ENCODE measurements around the gene PAWR. TPM values are rescaled to one million over a fixed set of nuclear protein-coding genes. Genes with fewer than 3 reads are reported as not detected.

The PAWR gene
- total and polyA plus RNA-seq, 5 donors from 2014 or later, result 0.20 to 5.8 (median 1.3) TPM

DNA sequence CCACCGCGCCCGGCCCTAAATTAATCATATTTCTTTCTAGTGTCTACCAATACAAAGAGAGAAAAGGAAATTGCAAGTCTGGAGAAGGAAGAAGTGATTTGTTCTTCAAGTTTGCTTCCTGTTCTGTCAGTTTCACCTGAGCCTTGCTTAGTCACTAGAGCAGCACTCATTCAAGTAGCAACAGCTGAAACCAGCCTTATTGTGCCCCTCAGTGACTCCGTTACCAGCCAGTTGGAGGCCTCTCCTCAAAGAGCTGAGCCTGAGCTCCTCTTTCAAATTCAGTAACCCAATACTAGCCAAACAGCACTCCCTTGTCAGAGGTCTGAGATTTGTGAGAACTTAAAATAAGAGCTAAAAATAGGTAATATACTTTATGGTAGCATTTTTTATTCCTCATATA, 17.4 kb downstream of the PAWR start:
- ATAC-seq (ENCODE audit: low read depth in 2 of 2), result no peak
- H3K36me3 Mint-ChIP-seq, result no peaks in the 10 kb centered on the region
- peaks cover 0 to 7% (median 4%) of the 10 kb centered on the region in 7 donors for H3K9me3 Mint-ChIP-seq
- H3K4me3 Mint-ChIP-seq, result no peak overlapping the region
- no peaks in the 10 kb centered on the region for H3K36me3 ChIP-seq (ENCODE audit: control insufficient read depth, insufficient read depth, low read length)
- no peak overlapping the region for H3K27ac Mint-ChIP-seq
- H3K4me1 ChIP-seq (ENCODE audit: control insufficient read depth, insufficient read depth, low read length, poor library complexity, severe bottlenecking), result no peaks in the 10 kb centered on the region
- H3K27me3 ChIP-seq (ENCODE audit: control insufficient read depth, insufficient read depth, low read length), result no peaks in the 10 kb centered on the region
- peaks cover 13% of the 10 kb centered on the region for H3K27me3 Mint-ChIP-seq
- H3K9me3 ChIP-seq (ENCODE audit: control insufficient read depth in 2 of 2, low read length in 2 of 2), result no peaks in the 10 kb centered on the region
- DNase-seq, result no peak
- H3K27ac ChIP-seq (ENCODE audit: insufficient read depth, low read length, poor library complexity, severe bottlenecking), result no peak overlapping the region
- no peaks in the 10 kb centered on the region for H3K4me1 Mint-ChIP-seq
- no peak overlapping the region for H3K4me3 ChIP-seq (ENCODE audit: low read depth, low read length)

DNA sequence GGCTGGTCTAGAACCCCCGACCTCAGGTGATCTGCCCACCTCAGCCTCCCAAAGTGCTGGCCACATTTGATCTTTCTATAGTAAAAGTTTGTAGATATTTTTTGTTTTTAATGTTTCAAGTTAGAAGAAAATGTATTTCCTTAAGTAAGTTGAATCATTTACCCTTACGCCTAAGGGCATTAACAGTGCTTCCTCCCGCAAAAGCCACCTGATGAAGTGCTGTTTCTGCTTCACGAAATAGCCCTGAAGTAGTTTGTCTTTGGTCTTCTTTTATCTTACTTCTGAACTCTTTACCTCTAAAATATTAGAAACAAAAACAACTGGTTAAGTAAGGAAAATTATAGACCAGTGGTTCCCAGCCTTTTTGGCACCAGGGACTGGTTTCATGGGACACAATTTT, 22.7 kb downstream of the PAWR start:
- no peak overlapping the region for H3K27ac Mint-ChIP-seq
- Histone ChIP-seq H3K27ac (ENCODE audit: insufficient read depth, low read length, poor library complexity, severe bottlenecking) (no peak overlapping the region), H3K4me3 (ENCODE audit: low read depth, low read length) (no peak overlapping the region), H3K36me3 (ENCODE audit: control insufficient read depth, insufficient read depth, low read length) (no peaks in the 10 kb centered on the region), H3K4me1 (ENCODE audit: control insufficient read depth, insufficient read depth, low read length, poor library complexity, severe bottlenecking) (no peaks in the 10 kb centered on the region), H3K27me3 (ENCODE audit: control insufficient read depth, insufficient read depth, low read length) (no peaks in the 10 kb centered on the region), H3K9me3 (ENCODE audit: control insufficient read depth in 2 of 2, low read length in 2 of 2) (no peaks in the 10 kb centered on the region)
- no peaks in the 10 kb centered on the region for H3K4me1 Mint-ChIP-seq
- no peaks in the 10 kb centered on the region for H3K36me3 Mint-ChIP-seq
- DNase-seq (no peak), ATAC-seq (ENCODE audit: low read depth in 2 of 2) (no peak)
- no peak overlapping the region for H3K4me3 Mint-ChIP-seq
- H3K27me3 Mint-ChIP-seq, result peaks cover 4% of the 10 kb centered on the region
- H3K9me3 Mint-ChIP-seq, result peaks cover 0 to 6% (median 3%) of the 10 kb centered on the region in 7 donors

DNA sequence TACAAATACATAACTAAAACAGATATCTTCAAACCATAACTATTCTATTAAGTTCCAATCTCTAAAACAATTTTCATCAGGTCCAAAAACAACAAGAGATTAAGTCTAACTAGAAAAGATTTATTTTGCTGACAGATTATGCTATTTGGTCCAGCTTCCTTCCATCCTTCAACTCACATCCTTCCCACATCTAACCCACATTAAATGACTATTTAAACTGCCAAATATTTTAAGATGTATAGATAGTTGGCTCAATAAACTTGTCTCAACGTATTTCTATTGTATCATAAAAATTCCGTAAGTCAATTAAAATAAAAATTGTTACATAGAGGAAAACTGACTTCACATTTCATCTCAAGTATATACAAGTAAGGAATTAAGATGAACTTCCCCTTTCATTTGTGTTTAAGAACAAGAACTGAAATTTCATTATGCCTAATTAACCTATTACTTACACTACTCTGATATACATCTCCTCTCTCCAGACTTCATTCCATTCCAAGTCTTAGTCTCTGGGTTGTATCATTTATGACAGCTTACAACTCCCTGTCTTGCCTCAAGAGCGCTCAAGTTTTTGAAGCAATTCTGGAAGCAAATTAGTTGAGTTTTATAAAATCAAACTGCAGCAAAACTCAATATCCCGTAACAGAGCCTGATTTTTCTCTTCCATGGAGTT, 25.4 kb downstream of the PAWR start:
- Mint-ChIP-seq H3K27me3 (peaks cover 4% of the 10 kb centered on the region), H3K4me1 (no peaks in the 10 kb centered on the region)
- no peaks in the 10 kb centered on the region for H3K9me3 ChIP-seq (ENCODE audit: control insufficient read depth in 2 of 2, low read length in 2 of 2)

DNA sequence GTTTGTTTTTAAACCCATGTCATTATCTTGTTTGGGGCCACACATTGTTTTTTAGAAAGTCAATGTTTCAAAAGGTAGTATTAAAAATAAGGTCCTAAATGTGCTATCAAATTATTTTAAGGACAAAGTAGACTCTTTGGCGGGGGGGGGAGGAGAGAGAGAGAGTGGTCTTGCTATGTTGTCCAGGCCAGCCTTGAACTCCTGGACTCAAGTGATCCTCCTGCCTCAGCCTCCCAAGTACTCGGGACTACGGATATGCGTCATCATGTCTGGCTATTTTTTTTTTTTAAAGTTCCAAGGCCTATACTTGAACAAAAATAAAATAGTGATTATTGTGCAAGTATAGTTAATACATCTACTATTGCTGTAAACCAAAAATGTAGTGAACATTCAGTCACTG, 26.2 kb downstream of the PAWR start:
- Mint-ChIP-seq H3K9me3 (no peaks in the 10 kb centered on the region), H3K27ac (no peak overlapping the region), H3K4me1 (no peaks in the 10 kb centered on the region), H3K27me3 (peaks cover 4% of the 10 kb centered on the region), H3K4me3 (no peak overlapping the region), H3K36me3 (no peaks in the 10 kb centered on the region)
- Histone ChIP-seq H3K4me1 (ENCODE audit: control insufficient read depth, insufficient read depth, low read length, poor library complexity, severe bottlenecking) (no peaks in the 10 kb centered on the region), H3K9me3 (ENCODE audit: control insufficient read depth in 2 of 2, low read length in 2 of 2) (no peaks in the 10 kb centered on the region), H3K36me3 (ENCODE audit: control insufficient read depth, insufficient read depth, low read length) (no peaks in the 10 kb centered on the region), H3K4me3 (ENCODE audit: low read depth, low read length) (no peak overlapping the region), H3K27me3 (ENCODE audit: control insufficient read depth, insufficient read depth, low read length) (no peaks in the 10 kb centered on the region), H3K27ac (ENCODE audit: insufficient read depth, low read length, poor library complexity, severe bottlenecking) (no peak overlapping the region)
- ATAC-seq (ENCODE audit: low read depth in 2 of 2) (no peak), DNase-seq (no peak)

More for the DNA sequence above, 25.4 kb downstream of the PAWR start:
- H3K9me3 Mint-ChIP-seq, result no peaks in the 10 kb centered on the region
- no peak for DNase-seq
- no peaks in the 10 kb centered on the region for H3K36me3 ChIP-seq (ENCODE audit: control insufficient read depth, insufficient read depth, low read length)
- no peaks in the 10 kb centered on the region for H3K36me3 Mint-ChIP-seq
- H3K4me1 ChIP-seq (ENCODE audit: control insufficient read depth, insufficient read depth, low read length, poor library complexity, severe bottlenecking), result no peaks in the 10 kb centered on the region
- ATAC-seq (ENCODE audit: low read depth in 2 of 2), result no peak
- H3K4me3 ChIP-seq (ENCODE audit: low read depth, low read length), result no peak overlapping the region
- no peak overlapping the region for H3K4me3 Mint-ChIP-seq
- H3K27ac ChIP-seq (ENCODE audit: insufficient read depth, low read length, poor library complexity, severe bottlenecking), result no peak overlapping the region
- H3K27me3 ChIP-seq (ENCODE audit: control insufficient read depth, insufficient read depth, low read length), result no peaks in the 10 kb centered on the region
- no peak overlapping the region for H3K27ac Mint-ChIP-seq

DNA sequence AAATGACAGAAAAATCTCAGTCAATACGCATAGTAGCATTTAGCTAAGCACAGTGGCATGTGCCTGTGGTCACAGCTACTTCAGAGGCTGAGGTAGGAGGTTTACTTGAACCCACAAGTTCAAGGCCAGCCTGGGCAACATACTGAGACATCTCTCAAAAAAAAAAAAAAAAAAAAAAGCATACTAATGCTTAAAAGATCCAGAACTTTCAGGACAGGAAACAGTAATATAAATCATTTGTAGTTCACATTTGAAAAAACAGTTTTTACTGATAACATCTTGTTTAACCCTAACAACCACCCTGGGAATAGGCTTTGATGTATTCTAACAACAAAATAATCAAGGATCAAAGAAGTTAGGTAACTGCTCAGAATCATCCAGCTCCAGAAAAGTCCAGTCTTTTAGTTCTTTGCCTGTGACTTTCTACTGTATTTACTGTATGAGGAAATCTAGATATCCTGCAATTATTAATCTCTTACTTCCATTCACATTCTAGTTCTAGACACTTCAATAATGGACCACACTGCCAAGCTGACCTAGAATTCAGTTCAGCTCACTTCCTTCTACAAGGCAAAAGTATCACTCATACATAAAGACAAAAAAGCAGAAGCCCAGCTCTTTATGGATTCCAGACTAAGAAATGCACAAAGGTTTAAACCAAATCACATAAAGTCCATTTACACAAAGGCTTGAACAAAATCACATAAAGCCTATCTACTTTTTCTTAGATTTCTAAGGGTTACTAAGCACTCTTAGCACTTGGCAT, 28.5 kb downstream of the PAWR start:
- Histone ChIP-seq H3K9me3 (ENCODE audit: control insufficient read depth in 2 of 2, low read length in 2 of 2) (no peaks in the 10 kb centered on the region), H3K4me3 (ENCODE audit: low read depth, low read length) (no peak overlapping the region), H3K4me1 (ENCODE audit: control insufficient read depth, insufficient read depth, low read length, poor library complexity, severe bottlenecking) (no peaks in the 10 kb centered on the region), H3K36me3 (ENCODE audit: control insufficient read depth, insufficient read depth, low read length) (no peaks in the 10 kb centered on the region), H3K27me3 (ENCODE audit: control insufficient read depth, insufficient read depth, low read length) (no peaks in the 10 kb centered on the region), H3K27ac (ENCODE audit: insufficient read depth, low read length, poor library complexity, severe bottlenecking) (no peak overlapping the region)
- Mint-ChIP-seq H3K36me3 (no peaks in the 10 kb centered on the region), H3K27ac (no peak overlapping the region), H3K27me3 (no peaks in the 10 kb centered on the region), H3K4me3 (no peak overlapping the region), H3K4me1 (no peaks in the 10 kb centered on the region), H3K9me3 (peaks cover 0 to 2% (median 0%) of the 10 kb centered on the region in 7 donors)
- ATAC-seq (ENCODE audit: low read depth in 2 of 2) (no peak), DNase-seq (no peak)

DNA sequence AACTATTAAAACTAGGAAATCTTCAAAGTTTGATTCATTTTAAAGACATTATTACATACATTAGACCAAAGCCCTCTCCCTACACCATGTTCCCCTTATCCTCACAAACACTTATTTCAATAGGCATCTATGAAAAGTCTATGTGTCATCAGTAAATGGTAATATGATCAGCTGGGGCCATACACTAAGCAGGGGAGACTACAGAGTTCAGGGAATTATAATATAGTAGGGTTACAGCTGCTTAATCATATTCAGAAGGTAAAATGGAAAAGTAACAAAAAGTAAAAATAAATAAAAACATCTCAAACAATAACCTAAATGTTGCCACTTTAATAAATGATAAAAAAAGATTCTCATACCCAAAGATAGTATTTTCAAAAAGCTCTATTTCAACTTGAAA, 29.1 kb downstream of the PAWR start:
- no peak for ATAC-seq (ENCODE audit: low read depth in 2 of 2)
- no peaks in the 10 kb centered on the region for H3K27me3 ChIP-seq (ENCODE audit: control insufficient read depth, insufficient read depth, low read length)
- H3K9me3 ChIP-seq (ENCODE audit: control insufficient read depth in 2 of 2, low read length in 2 of 2), result no peaks in the 10 kb centered on the region
- peaks cover 0 to 2% (median 0%) of the 10 kb centered on the region in 7 donors for H3K9me3 Mint-ChIP-seq
- H3K4me1 Mint-ChIP-seq, result no peaks in the 10 kb centered on the region
- H3K27me3 Mint-ChIP-seq, result no peaks in the 10 kb centered on the region
- no peak overlapping the region for H3K27ac ChIP-seq (ENCODE audit: insufficient read depth, low read length, poor library complexity, severe bottlenecking)
- no peaks in the 10 kb centered on the region for H3K4me1 ChIP-seq (ENCODE audit: control insufficient read depth, insufficient read depth, low read length, poor library complexity, severe bottlenecking)
- no peaks in the 10 kb centered on the region for H3K36me3 ChIP-seq (ENCODE audit: control insufficient read depth, insufficient read depth, low read length)
- no peaks in the 10 kb centered on the region for H3K36me3 Mint-ChIP-seq
- no peak overlapping the region for H3K4me3 ChIP-seq (ENCODE audit: low read depth, low read length)
- H3K4me3 Mint-ChIP-seq, result no peak overlapping the region
- no peak overlapping the region for H3K27ac Mint-ChIP-seq
- DNase-seq, result no peak

DNA sequence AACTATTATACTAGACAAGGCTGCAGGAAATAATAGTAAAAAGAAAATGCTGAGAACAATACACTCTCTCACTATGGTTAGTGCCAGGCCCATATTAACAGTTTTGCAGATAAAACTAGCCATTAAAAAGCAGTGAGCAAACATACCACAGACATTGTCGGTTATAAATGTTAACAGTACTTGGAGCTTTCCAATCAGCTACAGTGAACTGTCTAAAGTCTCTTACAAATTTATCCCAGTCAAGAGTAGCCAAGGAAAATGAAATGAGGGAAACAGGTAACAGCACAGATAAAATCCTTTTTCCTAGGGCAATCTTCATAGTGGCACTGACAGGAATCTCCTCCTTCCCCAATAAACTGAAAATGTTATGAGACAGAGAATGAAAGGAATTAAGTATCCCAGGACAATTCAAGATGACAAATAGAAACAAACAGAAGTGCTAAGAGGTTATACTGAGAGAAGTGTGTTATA, 30.8 kb downstream of the PAWR start:
- no peak for DNase-seq
- Mint-ChIP-seq H3K9me3 (peaks cover 0 to 2% (median 0%) of the 10 kb centered on the region in 7 donors), H3K4me3 (no peak overlapping the region), H3K4me1 (no peaks in the 10 kb centered on the region), H3K27me3 (no peaks in the 10 kb centered on the region), H3K27ac (no peak overlapping the region), H3K36me3 (no peaks in the 10 kb centered on the region)
- Histone ChIP-seq H3K4me1 (ENCODE audit: control insufficient read depth, insufficient read depth, low read length, poor library complexity, severe bottlenecking) (no peaks in the 10 kb centered on the region), H3K9me3 (ENCODE audit: control insufficient read depth in 2 of 2, low read length in 2 of 2) (no peaks in the 10 kb centered on the region), H3K27ac (ENCODE audit: insufficient read depth, low read length, poor library complexity, severe bottlenecking) (no peak overlapping the region), H3K36me3 (ENCODE audit: control insufficient read depth, insufficient read depth, low read length) (no peaks in the 10 kb centered on the region), H3K27me3 (ENCODE audit: control insufficient read depth, insufficient read depth, low read length) (no peaks in the 10 kb centered on the region), H3K4me3 (ENCODE audit: low read depth, low read length) (no peak overlapping the region)
- ATAC-seq (ENCODE audit: low read depth in 2 of 2), result no peak

DNA sequence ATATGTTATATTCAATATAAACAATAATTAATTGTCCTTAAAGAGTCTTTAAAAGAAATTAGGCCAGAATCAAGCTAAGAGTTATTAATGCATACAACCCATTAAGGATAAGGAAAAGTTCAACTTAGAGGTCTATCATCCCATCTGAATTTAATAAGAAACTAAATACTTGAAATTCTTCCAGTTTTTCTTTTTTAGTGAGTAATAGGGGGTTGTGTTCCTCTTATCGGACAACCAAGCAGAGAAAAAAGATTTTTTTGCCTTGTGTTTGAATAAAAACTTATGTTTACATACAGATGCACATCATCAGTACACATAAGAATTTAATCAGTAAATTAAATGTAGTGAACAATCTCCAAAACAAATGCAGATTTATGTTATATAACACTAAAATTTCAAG, 32.5 kb downstream of the PAWR start:
- Mint-ChIP-seq H3K27ac (peak overlapping the region in 1 of 3 donors; percentile 4), H3K36me3 (no peaks in the 10 kb centered on the region), H3K4me1 (no peaks in the 10 kb centered on the region), H3K9me3 (peaks cover 0 to 2% (median 0%) of the 10 kb centered on the region in 7 donors), H3K27me3 (no peaks in the 10 kb centered on the region), H3K4me3 (no peak overlapping the region)
- H3K27me3 ChIP-seq (ENCODE audit: control insufficient read depth, insufficient read depth, low read length), result no peaks in the 10 kb centered on the region
- DNase-seq (no peak), ATAC-seq (ENCODE audit: low read depth in 2 of 2) (no peak)
- no peaks in the 10 kb centered on the region for H3K4me1 ChIP-seq (ENCODE audit: control insufficient read depth, insufficient read depth, low read length, poor library complexity, severe bottlenecking)
- H3K27ac ChIP-seq (ENCODE audit: insufficient read depth, low read length, poor library complexity, severe bottlenecking), result no peak overlapping the region
- no peak overlapping the region for H3K4me3 ChIP-seq (ENCODE audit: low read depth, low read length)
- no peaks in the 10 kb centered on the region for H3K9me3 ChIP-seq (ENCODE audit: control insufficient read depth in 2 of 2, low read length in 2 of 2)
- no peaks in the 10 kb centered on the region for H3K36me3 ChIP-seq (ENCODE audit: control insufficient read depth, insufficient read depth, low read length)
